ENCODE results near the gene PRICKLE2.

Gene PRICKLE2

GRCh38 chr3:64046996-64047594 is 178.2 kb downstream of the PRICKLE2 start:
- DNase-seq (ENCODE audit: low read depth) = no peak

DNA sequence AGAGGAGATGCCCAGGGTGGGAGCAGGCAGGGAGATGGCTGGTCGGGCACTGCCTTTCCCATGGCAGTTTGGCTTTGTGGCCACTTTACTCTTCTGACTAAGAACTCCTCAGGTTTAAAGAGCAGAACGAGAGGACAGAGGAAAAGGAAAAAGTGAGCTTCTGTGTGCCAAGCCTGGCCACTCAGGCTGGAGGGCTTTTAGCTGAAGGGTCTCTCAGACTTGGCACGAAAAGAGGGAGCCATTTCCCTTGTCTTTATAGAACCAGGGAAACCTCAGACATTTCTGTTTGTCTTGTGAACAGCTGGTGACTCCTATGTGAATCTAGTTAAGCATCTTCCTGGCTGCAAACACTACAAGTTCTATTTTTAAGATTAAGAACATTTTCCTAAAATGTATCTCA is 178.7 kb downstream of the PRICKLE2 start:
- no peak for DNase-seq (ENCODE audit: low read depth)

GRCh38 chr3:64042952-64043351 is 182.3 kb downstream of the PRICKLE2 start:
- DNase-seq (ENCODE audit: low read depth) = no peak

Measured in stimulated activated CD8-positive, alpha-beta memory T cell treated with anti-CD3 and anti-CD28 coated beads, Interleukin-15, amount 100 ng/mL, for 1 hour (primary cell).